Hematopoietic multipotent progenitor cell (in vitro differentiated cells): ENCODE results near the gene CHST12. TPM values are rescaled to one million over a fixed set of nuclear protein-coding genes. Genes with fewer than 3 reads are reported as not detected.

ENCODE experiments used
- DNase-seq, 3 donors: peaks; one replicate each; pipeline ENCODE4 v3.0.0-alpha.2; 2011 to 2015; ENCODE audit warnings: low read depth in 2 of 3, low spot score in 2 of 3
- total RNA-seq: library from RNA; depleted of rRNA; stranded (reverse); fragments of >200 nt; gene quantifications from one replicate; pipeline ENCODE4 v1.2.3, GENCODE V29; 2012

CHST12 gene
- total RNA-seq, 1 donor: 29.6 TPM

DNA sequence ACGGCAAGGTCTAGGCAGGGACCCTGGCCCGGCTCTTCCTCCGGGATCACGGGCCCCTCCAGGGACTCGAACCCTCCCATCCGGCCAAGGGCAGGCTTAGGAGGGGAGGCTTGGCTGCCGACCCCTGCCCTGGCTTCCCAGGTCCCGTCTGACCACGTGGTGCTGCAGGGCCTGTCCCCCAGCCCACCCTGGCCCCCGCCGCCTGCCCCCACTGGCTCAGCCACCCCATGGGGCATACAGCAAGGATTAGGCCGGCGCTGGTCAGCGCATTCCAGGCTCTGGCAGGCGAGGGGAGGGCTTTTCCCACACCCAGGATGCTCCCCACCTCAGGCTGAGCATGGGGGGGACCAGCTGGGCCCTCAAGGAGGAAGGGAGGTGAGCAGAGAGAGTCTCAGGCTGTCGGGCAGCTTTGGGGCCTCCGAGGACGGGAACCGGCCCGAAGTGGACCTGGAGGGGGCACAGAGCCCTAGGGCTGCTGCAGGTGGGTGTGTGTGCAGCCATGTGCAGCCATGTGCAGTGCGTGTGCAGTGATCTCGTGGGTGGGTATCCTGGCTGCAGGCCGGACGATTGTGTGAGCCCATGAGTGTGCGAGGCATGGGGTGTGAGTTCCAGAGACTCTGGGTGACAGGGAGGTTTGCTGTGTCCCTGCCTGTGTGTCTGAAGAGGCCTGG, 73.5 kb downstream of the CHST12 start:
- no peak for DNase-seq

DNA sequence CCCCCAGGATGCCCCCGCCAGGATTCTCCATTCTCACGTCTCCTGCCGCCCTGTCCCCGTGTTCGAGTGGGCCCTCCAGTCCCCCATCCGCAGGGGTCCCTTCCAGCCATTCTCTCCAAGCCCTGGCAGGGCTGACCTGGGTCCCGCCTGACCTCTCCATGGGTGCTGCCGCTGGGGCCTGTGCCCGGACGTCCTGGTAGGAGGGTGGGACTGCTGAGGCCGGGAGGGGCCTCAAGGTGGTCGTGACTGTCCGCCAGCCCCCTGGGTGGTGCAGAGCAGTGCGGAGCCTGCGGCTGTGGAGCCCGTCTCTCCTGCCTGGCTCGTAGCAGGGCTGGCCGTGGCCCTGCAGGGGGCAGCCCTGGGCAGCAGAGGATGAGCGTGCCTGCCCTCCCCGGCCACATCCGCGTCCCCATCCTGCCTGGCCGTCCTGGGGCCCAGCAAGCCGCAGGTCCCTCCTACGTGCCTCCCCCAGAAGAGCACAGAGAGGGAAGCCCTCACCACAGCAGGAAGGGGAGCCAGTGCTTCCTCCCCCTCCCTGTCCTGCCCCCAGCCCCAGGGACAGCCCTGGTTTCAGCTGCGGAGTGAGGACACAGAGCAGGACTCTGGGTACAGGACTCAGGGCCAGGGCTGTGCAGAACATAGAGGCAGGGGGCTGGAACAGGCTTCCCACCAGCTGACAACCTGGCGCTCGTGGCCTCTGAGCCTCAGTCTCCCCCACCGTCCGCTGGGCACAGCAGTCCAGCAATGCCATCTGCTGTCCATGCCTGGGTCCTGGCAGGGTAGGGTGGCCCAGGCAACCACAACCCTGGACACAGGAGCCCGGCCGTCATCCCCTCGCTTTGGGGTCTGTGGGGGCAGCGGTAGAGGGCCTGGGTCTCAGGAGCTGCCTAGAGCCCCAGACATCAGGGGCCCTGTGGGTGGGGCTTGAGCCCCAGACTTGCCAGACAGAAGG, 74.3 kb downstream of the CHST12 start:
- DNase-seq: peak; percentile 33 to 87 (median 80)

DNA sequence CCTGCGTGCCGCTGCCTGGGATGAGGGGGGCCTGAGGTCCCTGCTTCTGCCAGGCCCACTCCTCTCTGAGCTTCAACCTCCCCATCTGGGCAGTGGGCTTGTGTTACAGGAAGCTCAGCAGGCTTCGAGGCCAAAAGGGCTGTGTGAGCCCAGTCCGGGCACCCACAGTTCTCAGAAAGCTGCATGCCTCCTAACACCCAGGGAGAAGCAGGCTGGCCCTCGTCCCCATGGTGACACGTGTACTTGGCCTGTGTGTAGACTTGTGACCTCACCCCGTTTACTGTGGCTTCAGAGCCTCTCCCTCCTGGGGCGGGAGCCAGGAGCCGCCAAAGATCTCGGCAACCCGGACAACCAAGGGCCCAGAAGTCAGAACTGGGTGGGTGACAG, 75.0 kb downstream of the CHST12 start:
- DNase-seq: peak in 1 of 3 donors; percentile 49

DNA sequence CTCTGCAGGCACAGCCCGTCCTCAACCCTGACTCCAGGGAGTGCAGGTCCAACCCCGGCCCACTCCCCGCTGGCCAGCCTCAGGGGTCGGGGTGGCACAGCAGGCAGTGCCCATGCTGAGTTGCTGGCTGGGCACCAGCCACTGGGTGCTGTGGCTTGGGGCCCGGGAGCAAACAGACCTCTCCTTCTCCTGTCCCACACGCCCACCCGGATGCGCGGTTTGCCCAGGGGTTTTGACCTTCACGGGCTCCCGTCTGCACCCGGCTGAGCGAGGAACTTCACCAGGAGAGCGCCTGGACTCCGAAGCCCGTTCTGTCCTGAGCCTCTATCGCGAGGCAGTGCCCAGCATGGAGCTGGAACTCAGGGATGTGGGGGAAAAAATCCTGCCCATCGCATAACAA, 75.4 kb downstream of the CHST12 start:
- no peak for DNase-seq

DNA sequence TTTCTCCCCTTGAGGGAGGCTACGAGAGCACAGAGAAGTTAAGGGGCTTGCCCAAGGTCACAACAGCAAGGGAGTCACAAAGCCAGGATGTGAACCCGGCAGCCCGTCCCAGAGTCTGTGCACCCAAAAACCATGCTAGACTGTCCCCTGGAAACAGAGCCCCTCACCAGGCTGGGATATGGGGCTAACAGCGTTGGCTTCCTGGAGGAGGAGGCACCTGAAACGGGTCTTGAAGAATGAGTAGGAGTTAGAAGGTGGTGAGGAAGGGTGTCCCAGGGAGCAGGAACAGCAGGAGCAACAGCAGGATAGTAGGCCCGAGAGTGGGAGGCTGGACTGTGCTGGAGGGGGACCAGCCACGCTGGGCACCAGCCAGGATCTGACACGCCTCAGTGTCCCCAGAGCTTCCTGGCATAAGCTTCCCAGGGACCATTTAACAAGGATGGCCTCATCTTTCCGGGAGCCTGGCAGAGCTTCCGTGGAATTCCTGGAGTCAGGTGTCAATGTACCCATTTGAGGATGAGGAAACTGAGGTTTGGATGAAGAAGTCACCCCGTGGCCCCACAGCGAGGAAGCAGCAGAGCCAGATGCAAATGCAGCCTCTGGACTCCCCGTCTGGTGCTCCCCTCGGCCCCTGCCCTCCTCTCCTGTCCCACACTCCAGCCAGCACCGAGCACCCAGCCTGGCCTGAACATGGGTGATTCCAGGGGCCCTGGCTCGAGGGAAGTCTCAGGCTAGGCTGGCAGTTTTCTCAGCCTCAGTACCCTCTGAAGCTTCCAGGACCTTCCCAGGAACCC, 76.1 kb downstream of the CHST12 start:
- no peak for DNase-seq

DNA sequence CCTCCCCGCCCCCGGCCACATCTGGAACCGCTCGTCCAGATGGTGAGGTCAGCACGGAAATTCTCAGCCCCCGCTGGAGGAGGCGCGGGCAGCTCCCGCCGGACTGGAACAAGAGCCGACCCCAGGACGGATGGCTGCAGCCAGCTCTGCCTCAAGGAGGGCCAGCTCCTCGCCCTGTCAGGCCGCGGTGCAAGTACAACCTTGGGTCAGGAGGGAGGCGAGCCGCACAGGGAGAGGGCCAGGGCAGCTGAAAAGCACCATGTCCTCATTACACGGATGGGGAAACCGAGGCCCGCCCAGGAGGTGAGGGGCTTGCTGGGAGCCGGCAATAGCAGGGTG, 76.6 kb downstream of the CHST12 start:
- DNase-seq: no peak

DNA sequence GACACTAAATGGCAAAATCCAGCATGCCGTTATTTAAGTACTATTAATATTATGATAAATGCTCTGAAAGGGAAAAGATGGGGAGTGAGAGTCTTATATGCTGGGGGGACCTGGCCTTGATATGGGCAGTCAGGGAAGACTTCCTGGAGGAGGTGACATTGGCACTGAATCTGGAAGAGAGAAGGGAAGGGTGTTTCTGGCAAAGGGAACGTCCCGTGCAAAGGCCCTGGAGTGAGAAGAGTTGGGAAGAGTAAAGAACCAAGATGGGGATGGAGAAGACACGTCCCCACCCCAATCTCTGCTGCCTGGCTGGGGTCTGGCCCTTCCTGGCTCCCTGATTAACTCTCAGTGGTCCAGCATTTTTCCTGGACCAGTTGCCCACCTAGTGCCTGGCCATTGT, 77.8 kb downstream of the CHST12 start:
- no peak for DNase-seq

DNA sequence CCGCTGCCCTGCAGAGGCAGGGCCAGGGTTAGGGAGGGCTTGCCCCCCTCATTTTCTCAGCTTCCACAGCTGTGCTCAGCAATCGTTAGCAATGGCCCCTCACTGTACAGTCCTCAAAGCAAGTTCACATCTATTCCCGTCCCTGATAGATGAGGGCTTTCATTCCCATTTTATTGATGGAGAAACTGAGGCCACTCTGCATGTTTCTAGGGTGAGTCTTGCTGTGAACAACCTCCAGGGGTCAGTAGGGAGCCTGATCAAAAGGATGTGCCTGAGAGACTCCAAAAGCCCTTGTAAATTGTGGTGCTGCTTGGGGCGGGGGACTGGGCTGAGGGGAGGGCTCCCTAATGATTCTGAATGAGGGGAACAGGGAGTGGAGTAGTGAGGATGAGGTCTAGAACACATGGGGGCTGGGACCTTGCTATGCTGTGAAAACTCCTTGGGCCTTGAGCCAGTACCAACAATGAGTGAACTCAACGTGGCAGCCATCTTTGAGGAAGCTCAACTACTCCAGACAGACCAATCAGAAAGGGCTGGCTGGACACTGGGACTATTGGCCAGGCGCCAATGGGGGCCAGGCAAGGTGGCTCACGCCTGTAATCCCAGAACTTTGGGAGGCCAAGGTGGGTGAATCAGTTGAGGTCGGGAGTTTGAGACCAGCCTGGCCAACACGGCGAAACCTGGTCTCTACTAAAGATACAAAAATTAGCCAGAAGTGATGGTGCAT, 79.5 kb downstream of the CHST12 start:
- DNase-seq: no peak

DNA sequence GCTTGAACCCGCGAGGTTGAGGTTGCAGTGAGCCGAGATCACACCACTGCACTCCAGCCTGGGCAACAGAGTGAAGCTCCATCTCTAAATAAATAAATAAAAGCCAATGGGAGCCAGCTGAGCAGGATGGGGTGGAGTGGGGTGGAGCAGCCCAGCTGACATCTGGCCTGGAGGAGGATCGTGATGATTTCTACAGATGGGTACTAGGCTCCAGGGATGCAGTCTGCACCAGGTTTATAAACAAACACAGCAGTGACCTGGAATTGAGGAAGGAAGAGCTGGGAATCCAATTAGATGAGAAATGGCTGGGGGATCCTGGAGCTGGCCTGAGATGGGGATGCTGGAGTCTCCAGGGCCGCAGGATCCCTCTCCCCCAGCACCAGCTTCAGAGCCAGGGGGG, 80.1 kb downstream of the CHST12 start:
- no peak for DNase-seq

DNA sequence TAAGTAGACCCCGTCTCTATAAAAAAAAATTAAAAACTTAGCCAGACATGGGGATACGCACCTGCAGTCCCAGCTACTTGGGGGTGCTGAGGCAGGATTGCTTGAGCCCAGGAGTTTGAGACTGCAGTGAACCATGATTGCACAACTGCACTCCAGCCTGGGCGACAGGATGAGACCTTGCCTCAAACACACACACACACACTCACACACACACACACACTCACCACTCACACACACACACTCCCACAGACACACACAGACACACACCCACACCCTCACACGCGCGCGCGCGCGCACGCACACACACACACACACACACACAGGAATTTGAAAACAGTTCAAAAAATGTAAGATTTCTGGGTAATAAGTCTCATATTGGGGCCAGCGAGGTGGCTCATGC, 81.5 kb downstream of the CHST12 start:
- no peak for DNase-seq

DNA sequence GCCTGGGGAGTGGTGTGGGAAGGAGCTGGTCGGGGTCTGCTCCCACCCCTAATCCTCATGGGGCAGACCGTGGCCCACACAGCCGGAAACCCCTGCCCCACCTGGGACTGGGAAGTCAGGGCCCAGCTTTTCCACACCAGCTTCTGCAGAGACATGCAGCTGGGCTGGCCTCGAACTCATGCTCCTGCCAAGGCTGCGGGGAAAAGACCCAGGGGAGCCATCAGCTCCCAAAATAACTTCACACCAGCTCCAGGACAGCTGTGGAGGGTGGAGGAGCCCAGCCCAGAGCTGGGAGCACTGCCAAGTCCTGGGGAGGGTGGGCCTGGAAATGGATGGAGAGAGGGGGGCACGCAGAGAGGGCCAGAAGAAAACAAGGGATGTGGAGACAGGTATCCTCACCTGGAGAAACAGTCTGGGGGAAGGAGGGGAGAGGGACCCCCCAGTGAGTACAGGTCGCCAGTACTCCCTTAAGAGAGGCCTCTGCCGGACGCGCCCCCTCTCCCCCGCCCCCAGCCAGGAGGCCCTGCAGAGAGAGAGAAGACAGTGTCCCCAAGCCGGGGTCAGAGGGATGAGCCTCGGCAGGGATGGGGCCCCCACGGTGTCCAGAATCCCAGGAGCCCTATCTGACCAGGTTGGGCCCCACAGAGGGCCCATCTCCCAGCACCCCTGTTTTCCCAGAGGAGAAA, 84.3 kb downstream of the CHST12 start:
- no peak for DNase-seq

DNA sequence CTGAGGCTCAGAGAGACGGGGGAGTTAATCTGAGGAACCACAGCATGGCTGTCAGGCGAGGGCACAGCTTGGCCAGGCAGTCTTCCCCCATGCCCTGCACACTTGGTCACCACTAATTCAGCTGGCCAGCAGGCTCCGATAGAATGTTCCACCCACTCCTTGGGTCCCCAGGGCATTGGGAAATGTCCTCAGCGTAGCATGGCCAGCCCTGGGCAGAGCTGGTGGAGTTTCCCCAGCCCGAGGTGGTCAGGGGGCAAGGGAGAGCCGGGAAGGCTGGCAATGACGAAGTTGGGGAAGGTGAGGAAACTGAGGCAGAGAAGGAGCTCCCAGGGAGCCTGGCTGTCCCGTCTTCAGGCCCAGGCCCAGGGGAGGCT, 84.8 kb downstream of the CHST12 start:
- DNase-seq: no peak

DNA sequence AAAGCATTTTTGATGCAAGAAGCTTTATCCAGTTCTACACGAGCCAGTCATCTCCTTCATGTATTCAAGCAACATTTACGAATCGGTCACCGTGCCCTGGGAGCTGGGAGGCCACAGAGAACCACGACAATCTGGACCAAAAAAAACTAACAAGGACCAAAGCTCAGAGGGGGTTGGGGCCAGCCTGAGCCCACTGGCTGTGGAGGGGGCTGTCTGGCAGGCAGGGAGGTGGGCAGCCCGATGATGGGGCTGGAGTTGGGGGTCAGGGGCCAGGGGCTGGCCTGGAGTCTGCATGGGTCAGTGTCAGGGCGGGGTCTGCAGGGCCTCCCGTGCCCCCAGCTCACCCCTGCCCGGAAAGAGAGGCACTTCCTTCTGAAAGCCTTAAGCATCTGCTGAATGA, 85.3 kb downstream of the CHST12 start:
- DNase-seq: no peak

DNA sequence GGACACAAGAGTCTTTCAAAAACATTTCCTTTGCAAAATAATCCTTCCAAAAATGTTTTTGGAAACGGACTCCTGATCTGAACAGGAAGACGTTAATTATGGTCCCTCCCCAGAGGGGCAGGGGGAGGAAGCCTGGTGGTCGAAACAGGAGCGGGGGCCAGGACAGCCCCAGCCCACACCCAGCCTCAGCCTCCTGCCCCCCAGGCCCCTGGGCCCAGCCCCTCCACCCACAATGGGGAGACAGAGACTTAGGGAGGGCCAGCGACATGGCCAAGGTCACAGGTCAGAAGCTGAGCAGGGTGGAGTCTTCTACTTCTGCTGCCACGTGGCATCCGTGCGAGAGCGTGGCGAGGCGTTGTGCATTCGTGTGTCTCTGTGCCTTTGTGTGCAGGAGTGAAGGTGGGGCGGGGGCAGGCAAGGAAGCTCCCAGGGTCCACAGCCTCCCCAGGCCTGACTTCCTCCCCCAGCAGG, 86.8 kb downstream of the CHST12 start:
- DNase-seq: no peak

DNA sequence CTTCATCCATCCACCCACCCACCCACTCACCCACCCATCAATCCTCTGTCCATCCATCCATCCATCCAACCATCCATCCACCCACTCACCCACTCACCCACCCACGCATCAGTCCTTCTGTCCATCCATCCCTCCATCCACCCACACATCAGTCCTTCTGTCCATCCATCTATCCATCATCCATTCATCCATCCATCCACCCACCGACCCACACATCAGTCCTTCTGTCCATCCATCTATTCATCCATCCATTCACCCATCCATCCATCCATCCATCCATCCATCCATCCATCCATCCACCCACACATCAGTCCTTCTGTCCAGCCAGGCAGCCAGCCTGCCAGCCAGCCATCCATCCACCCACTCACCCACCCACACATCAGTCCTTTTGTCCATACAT, 88.6 kb downstream of the CHST12 start:
- DNase-seq: no peak

DNA sequence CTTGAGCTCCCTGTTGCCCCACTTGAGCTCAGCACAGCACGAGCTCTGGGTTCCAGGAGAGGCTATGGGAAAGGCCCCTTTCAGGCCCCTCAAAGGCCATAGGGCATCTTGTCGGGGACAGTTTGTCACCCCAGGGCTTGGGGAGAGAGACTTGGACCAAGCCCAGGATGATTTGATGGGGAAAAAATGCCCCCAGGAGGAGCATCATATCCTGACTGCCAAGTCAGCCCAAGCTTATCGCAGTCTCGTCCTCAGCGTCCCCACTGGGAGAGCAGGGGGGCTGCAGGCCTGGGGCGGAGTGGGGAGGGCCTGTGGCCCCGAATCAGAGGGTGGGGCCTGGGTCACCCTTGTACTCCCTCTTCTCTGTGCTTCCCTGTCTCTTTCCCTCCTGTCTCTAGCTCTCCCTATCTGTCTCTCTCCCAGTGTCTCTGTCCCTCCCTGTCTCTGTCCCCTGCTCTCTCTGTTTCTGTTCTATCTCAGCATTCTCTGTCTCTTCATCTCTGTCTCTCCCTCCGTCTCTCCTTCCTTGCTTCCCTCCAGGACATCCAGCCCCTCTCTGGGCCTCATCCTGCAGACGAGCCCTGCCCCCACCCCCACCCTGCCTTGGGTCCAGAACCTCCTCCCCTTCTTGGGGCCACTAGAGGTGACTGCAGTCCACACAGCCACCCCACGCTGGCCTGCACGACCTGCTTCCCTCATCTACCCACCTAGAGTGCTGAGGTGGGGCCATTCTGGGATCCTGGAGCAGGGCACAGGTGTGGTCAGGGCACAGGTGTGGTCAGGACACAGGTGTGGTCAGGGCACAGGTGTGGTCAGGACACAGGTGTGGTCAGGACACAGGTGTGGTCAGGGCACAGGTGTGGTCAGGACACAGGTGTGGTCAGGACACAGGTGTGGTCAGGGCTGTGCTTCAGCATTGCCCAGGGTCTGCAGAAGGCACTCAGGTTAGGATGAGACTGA, 90.1 kb downstream of the CHST12 start:
- DNase-seq: no peak

DNA sequence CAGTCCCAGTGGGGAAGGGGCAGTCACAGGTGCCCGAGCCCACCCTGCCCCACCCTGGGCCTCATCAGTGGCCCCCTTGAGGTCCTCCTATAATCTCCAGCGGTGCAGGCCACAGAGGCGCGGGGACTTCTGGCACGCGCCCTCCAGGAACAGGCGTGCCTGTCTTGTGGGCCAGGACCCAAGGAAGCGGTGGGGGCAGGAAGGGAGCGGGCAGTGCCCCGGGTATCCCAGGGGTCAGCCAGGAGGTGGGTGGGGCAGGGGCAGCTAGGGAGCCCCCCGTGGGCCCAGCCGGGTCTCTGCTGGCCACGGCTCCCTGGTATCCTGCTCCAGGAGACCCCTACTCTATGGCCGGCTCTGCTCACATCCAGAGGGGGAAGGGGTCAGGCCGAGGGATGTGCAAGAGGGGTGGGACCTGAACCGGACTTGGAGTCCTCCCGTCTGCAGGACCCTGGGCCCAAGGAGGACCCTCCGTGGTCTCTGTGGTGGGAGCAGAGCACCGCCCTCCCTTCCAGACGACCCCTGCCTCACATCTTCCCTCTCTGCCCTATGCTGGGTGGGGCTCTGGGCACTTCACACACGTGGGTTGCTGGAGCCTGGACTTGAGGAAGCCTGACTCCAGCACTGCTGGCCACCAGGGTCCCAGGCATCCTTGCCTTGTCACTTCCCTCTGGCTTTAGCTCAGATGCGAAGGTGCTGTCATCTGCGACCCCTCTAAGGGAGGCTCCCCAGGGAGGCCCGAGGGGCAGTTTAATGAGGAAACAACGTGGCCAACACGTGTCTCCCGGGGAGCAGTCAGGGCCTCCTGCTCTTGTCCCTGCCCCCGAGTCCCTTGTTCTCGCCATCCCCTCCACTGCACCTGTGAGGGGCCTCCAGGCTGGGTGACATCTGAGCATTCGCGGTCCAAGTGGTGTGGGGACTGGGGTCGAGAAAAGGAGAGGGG, 91.0 kb downstream of the CHST12 start:
- DNase-seq: no peak
